Tibial nerve (tissue), 4 donors: ENCODE data around the gene IL37. TPM values are rescaled to one million over a fixed set of nuclear protein-coding genes. Genes with fewer than 3 reads are reported as not detected.
"Not testable (repeated sequence)": the region's sequence is repeated elsewhere in the genome, so short reads cannot be mapped to it uniquely, and the experiment has no call there.

Source experiments
- DNase-seq, 2 donors: peaks; one replicate each; pipeline ENCODE4 v3.0.0-alpha.2; 2019; ENCODE audit warnings: low spot score in 2 of 2
- H3K27ac ChIP-seq, 4 donors: fragments of 200-600 bp; sonication (generic) in 3 of 4; one replicate each; pipeline ENCODE4 v1.5.1; 2017 to 2019; ENCODE audit warnings: mild to moderate bottlenecking in 1 of 4
- H3K27me3 ChIP-seq, 2 donors: fragments of 200-600 bp; sonication (generic) in 1 of 2; one replicate each; pipeline versions ENCODE4 v1.5.1 to v1.6.0; 2017 to 2019
- H3K36me3 ChIP-seq, 3 donors: fragments of 200-600 bp; sonication (generic); one replicate each; pipeline ENCODE4 v1.5.1; 2018 to 2019
- H3K4me1 ChIP-seq, 4 donors: fragments of 200-600 bp; sonication (generic) in 3 of 4; one replicate each; pipeline ENCODE4 v1.5.1; 2017 to 2019
- H3K4me3 ChIP-seq, 4 donors: fragments of 200-600 bp; sonication (generic) in 3 of 4; one replicate each; pipeline ENCODE4 v1.5.1; 2017 to 2019; ENCODE audit warnings: mild to moderate bottlenecking in 1 of 4, moderate library complexity in 1 of 4
- H3K9me3 ChIP-seq, 4 donors: fragments of 200-600 bp; sonication (generic) in 3 of 4; one replicate each; pipeline ENCODE4 v1.5.1; 2017 to 2019
- EP300 ChIP-seq, 2 donors: sonication (generic); formaldehyde crosslinking; IDR thresholded peaks; one replicate each; pipeline ENCODE4 v1.6.1; 2017; ENCODE audit warnings: antibody characterized with exemption in 2 of 2, mild to moderate bottlenecking in 1 of 2
- POLR2A ChIP-seq, 2 donors: fragments of 450-650 bp; IDR thresholded peaks; one replicate each; pipeline ENCODE4 v1.6.1; 2017; ENCODE audit warnings: antibody characterized with exemption in 2 of 2, mild to moderate bottlenecking in 2 of 2, moderate library complexity in 2 of 2
- WGBS, 2 donors: methylation state at CpG; one replicate each; pipeline ENCODE4 v1.1.5; 2018; 5-methylcytosine and 5-hydroxymethylcytosine counted together
- total RNA-seq, 4 donors: library from RNA; depleted of rRNA; stranded (reverse); fragments of >200 nt; gene quantifications; one replicate each; pipeline ENCODE4 v1.1.0, GENCODE V29; 2016
- TF ChIP-seq, protein P1 (sequence below), 5 experiments: fragments of 200-600 bp in 3 of 5; fragments of 450-650 bp in 2 of 5; sonication (generic) in 3 of 5; IDR thresholded peaks; one replicate each; pipeline ENCODE4 v1.5.1; 2016 to 2019; ENCODE audit warnings: antibody characterized with exemption in 5 of 5, mild to moderate bottlenecking in 3 of 5, moderate library complexity in 2 of 5

Gene IL37
- total RNA-seq, 4 donors from 2014 or later, result not detected

DNA sequence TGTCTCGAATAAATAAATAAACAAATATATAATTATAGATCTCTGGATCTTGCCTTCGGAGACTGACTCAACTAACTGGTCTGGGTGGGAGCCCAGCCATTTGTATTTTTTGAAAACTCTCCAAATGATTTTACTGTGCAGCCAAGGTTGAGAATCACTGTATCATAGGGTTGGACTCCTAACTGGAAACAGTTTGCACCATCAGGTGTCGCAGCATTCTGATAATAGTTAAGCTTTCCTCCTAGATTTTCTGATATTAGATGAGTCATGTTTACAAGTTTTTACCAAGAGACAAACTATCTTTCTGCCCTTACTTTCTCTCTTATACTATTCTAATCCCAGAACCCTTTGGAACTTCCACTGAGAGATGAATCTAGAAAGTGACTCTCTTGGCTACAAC is 16.8 kb downstream of the IL37 start:
- DNase-seq, result no peak
- H3K27ac ChIP-seq, result no peak overlapping the region
- H3K4me1 ChIP-seq, result no peaks in the 10 kb centered on the region
- no peaks in the 10 kb centered on the region for H3K27me3 ChIP-seq
- TF ChIP-seq, protein P1, sequence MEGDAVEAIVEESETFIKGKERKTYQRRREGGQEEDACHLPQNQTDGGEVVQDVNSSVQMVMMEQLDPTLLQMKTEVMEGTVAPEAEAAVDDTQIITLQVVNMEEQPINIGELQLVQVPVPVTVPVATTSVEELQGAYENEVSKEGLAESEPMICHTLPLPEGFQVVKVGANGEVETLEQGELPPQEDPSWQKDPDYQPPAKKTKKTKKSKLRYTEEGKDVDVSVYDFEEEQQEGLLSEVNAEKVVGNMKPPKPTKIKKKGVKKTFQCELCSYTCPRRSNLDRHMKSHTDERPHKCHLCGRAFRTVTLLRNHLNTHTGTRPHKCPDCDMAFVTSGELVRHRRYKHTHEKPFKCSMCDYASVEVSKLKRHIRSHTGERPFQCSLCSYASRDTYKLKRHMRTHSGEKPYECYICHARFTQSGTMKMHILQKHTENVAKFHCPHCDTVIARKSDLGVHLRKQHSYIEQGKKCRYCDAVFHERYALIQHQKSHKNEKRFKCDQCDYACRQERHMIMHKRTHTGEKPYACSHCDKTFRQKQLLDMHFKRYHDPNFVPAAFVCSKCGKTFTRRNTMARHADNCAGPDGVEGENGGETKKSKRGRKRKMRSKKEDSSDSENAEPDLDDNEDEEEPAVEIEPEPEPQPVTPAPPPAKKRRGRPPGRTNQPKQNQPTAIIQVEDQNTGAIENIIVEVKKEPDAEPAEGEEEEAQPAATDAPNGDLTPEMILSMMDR (IDR thresholded peaks at IDR 0.05), result no peak
- no peak for TF ChIP-seq EP300 (IDR thresholded peaks at IDR 0.05)
- TF ChIP-seq POLR2A (IDR thresholded peaks at IDR 0.05), result no peak
- WGBS, 2 donors, result 73 to 79% methylated on average over 3 of the region's 3 CpGs
- H3K9me3 ChIP-seq, result no peaks in the 10 kb centered on the region
- H3K4me3 ChIP-seq, result no peak overlapping the region
- H3K36me3 ChIP-seq, result no peaks in the 10 kb centered on the region

DNA sequence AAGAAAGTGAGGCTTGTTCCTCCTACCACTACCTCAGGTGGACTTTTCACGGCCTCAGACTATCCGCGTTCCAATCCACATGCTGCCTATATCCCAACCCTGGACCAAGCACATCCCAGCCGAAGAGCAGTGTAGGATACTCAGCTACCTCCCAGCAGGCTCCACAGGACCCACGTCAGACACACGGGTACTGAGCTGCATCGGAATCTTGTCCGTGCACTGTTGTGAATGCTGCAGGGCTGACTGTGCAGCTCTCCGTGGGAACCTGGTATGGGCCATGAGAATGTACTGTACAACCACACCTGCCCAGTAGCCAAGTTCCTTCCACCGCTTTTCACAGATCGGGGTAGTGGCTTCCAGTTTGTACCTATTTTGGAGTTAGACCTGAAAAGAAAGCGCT is 22.3 kb downstream of the IL37 start:
- Histone ChIP-seq H3K27ac (no peak overlapping the region), H3K4me1 (no peaks in the 10 kb centered on the region), H3K4me3 (no peak overlapping the region), H3K36me3 (no peaks in the 10 kb centered on the region), H3K9me3 (no peaks in the 10 kb centered on the region), H3K27me3 (no peaks in the 10 kb centered on the region)
- no peak for DNase-seq
- WGBS, 2 donors, result 89 to 91% methylated on average over 12 of the region's 12 CpGs
- TF ChIP-seq EP300 (IDR thresholded peaks at IDR 0.05), result no peak
- TF ChIP-seq, protein P1 (IDR thresholded peaks at IDR 0.05), result no peak
- no peak for TF ChIP-seq POLR2A (IDR thresholded peaks at IDR 0.05)

DNA sequence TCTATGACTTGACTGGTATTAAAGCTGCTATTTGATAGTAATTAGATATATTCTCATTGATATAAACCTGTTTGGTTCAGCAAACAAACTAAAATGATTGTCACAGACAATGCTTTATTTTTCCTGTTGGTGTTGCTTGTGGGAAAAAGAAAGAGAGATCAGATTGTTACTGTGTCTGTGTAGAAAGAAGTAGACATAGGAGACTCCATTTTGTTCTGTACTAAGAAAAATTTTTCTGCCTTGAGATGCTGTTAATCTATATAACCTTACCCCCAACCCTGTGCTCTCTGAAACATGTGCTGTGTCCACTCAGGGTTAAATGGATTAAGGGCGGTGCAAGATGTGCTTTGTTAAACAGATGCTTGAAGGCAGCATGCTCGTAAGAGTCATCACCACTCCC is 23.2 kb downstream of the IL37 start:
- DNase-seq, H3K27ac ChIP-seq, H3K4me3 ChIP-seq, H3K36me3 ChIP-seq, H3K9me3 ChIP-seq, H3K27me3 ChIP-seq, H3K4me1 ChIP-seq: not testable (repeated sequence)
- WGBS, 2 donors, result 31 to 38% methylated on average over 2 of the region's 2 CpGs

DNA sequence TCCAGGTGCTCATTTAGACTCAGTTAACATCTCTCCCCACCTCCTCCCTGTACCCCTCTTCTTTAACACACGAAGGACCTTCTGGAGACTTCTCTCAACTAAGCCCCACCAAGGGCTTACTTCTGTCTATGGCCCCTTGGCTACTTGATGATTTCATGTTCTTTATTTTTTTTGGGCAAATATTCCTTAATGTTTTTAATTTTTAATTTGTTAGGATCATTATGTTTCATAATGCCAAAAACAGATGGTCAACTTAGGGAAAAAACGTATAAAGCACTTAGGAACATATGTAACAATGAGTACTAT is 25.9 kb downstream of the IL37 start:
- Histone ChIP-seq H3K4me3 (no peak overlapping the region), H3K36me3 (no peaks in the 10 kb centered on the region), H3K27ac (no peak overlapping the region), H3K27me3 (no peaks in the 10 kb centered on the region), H3K9me3 (no peaks in the 10 kb centered on the region), H3K4me1 (no peaks in the 10 kb centered on the region)
- TF ChIP-seq, protein P1 (IDR thresholded peaks at IDR 0.05), result no peak
- TF ChIP-seq POLR2A (IDR thresholded peaks at IDR 0.05), result no peak
- TF ChIP-seq EP300 (IDR thresholded peaks at IDR 0.05), result no peak
- WGBS, 2 donors, result 76 to 80% methylated on average over 2 of the region's 2 CpGs
- no peak for DNase-seq

DNA sequence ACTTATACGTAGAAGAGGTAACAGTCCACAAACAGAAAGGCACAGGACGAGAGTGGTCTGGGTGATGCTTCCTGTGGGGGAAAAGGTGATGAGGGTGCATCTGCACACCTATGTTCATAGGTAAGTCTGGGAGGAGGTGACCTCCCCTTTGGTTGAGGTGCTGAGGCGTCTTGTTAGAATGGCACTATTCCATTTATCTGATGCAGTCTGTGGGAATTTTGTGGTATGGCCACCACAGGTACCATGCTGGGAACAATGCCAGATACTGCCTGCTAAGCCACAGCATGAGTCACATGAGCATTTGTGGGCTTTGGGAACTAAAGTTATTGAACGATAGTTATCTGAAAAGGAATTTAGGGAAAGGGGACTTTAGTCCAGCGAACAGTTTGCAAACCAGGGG is 27.9 kb downstream of the IL37 start:
- no peak overlapping the region for H3K27ac ChIP-seq

DNA sequence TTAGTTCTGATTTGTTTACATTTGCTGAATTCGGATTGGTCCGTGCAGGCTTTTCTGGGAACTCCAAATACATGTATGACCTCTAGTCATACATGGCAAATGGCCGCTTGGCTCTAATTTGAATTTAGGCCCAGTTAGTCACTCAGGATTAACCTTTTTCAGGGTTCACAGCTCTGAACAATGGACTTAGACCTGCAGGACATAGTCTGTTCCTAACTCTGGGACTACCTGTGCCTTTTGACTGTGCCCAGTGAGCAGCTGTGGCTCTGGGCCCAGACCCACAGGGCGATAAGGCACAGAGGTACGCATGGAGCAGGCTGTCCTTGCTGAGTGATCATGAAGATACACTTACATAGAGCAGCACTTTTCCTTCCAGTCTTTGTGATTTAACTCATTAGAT is 28.5 kb downstream of the IL37 start:
- H3K9me3 ChIP-seq, result no peaks in the 10 kb centered on the region
- no peaks in the 10 kb centered on the region for H3K27me3 ChIP-seq
- no peak overlapping the region for H3K4me3 ChIP-seq
- 87 to 90% methylated on average over 5 of the region's 5 CpGs for WGBS, 2 donors
- no peaks in the 10 kb centered on the region for H3K36me3 ChIP-seq
- DNase-seq, result no peak
- TF ChIP-seq POLR2A (IDR thresholded peaks at IDR 0.05) (no peak), EP300 (IDR thresholded peaks at IDR 0.05) (no peak)
- TF ChIP-seq, protein P1 (IDR thresholded peaks at IDR 0.05), result no peak
- H3K27ac ChIP-seq, result no peak overlapping the region
- no peaks in the 10 kb centered on the region for H3K4me1 ChIP-seq

More for the DNA sequence above, 27.9 kb downstream of the IL37 start:
- 83 to 85% methylated on average over 5 of the region's 5 CpGs for WGBS, 2 donors
- Histone ChIP-seq H3K4me3 (no peak overlapping the region), H3K36me3 (no peaks in the 10 kb centered on the region), H3K27me3 (no peaks in the 10 kb centered on the region), H3K4me1 (no peaks in the 10 kb centered on the region), H3K9me3 (no peaks in the 10 kb centered on the region)
- no peak for DNase-seq
- no peak for TF ChIP-seq EP300 (IDR thresholded peaks at IDR 0.05)
- TF ChIP-seq, protein P1 (IDR thresholded peaks at IDR 0.05), result no peak
- no peak for TF ChIP-seq POLR2A (IDR thresholded peaks at IDR 0.05)
